ENCODE measurements around the gene PCDHA5. TPM values are rescaled to one million over a fixed set of nuclear protein-coding genes. Genes with fewer than 3 reads are reported as not detected.
"Not testable (repeated sequence)": the region's sequence is repeated elsewhere in the genome, so short reads cannot be mapped to it uniquely, and the experiment has no call there.

Gene PCDHA5
- total RNA-seq, 1 donor from 2014 or later = 1.2 TPM

DNA sequence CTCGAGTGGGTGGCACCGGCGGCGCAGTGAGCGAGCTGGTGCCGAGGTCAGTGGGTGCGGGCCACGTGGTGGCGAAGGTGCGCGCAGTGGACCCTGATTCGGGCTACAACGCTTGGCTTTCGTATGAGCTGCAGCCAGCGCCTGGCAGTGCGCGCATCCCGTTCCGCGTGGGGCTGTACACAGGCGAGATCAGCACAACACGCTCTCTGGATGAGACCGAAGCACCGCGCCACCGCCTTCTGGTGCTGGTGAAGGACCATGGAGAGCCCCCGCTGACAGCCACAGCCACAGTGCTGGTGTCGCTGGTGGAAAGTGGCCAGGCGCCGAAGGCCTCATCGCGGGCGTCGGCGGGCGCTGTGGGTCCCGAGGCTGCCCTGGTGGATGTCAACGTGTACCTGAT is 2.1 kb downstream of the PCDHA5 start:
- no peak for DNase-seq (ENCODE audit: low spot score)

DNA sequence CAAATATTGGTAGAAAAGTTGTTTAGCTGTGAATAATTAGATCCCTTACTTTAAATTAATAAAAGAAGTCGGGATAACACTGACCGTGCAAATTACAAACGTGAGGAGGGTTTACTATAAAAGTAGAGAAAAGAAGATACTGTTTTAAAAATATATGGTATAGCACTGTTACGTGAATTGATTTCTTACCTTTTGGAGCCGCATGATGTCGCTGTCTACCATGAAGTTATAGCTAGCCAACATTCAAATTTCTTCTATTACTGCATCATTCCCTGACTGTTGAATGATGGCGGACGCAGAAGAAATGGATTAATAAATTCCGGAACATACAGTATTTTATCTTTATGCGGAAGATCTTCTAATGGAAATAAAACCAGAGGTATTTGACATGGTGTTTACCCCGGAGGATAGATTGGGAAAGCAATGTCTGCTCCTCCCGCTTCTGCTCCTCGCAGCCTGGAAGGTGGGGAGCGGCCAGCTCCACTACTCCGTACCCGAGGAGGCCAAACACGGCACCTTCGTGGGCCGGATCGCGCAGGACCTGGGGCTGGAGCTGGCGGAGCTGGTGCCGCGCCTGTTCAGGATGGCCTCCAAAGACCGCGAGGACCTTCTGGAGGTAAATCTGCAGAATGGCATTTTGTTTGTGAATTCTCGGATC is 6.4 kb downstream of the PCDHA5 start, which contains the start of gene PCDHA6:
TSS of gene PCDHA6 (plus strand) at position 257 of the 658 bp plus-strand sequence. CDS start at position 389, 132 bp downstream.
- no peak for DNase-seq (ENCODE audit: low spot score)

DNA sequence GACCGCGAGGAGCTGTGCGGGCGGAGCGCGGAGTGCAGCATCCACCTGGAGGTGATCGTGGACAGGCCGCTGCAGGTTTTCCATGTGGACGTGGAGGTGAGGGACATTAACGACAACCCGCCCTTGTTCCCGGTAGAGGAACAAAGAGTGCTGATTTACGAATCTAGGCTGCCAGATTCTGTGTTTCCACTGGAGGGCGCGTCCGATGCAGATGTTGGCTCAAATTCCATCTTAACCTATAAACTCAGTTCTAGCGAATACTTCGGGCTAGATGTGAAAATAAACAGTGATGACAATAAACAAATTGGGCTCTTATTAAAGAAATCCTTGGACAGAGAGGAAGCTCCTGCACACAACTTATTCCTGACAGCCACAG is 6.9 kb downstream of the PCDHA5 start:
- no peak for DNase-seq (ENCODE audit: low spot score)

DNA sequence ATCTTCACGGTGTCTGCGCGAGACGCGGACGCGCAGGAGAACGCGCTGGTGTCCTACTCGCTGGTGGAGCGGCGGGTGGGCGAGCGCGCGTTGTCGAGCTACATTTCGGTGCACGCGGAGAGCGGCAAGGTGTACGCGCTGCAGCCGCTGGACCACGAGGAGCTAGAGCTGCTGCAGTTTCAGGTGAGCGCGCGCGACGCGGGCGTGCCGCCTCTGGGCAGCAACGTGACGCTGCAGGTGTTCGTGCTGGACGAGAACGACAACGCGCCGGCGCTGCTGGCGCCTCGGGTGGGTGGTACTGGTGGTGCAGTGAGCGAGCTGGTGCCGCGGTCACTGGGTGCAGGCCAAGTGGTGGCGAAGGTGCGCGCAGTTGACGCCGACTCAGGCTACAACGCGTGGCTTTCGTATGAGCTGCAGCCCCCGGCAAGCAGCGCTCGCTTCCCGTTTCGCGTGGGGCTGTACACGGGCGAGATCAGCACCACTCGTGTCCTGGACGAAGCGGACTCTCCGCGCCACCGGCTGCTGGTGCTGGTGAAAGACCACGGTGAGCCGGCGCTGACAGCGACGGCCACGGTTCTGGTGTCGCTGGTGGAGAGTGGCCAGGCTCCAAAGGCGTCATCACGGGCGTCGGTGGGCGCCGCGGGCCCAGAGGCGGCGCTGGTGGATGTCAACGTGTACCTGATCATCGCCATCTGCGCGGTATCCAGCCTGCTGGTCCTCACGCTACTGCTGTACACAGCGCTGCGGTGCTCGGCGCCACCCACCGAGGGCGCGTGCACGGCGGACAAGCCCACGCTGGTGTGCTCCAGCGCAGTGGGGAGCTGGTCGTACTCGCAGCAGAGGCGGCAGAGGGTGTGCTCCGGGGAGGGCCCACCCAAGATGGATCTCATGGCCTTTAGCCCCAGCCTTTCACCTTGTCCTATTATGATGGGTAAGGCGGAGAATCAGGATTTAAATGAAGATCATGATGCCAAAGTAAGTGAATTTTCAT is 8.4 kb downstream of the PCDHA5 start:
- not testable (repeated sequence) for DNase-seq (ENCODE audit: low spot score)

DNA sequence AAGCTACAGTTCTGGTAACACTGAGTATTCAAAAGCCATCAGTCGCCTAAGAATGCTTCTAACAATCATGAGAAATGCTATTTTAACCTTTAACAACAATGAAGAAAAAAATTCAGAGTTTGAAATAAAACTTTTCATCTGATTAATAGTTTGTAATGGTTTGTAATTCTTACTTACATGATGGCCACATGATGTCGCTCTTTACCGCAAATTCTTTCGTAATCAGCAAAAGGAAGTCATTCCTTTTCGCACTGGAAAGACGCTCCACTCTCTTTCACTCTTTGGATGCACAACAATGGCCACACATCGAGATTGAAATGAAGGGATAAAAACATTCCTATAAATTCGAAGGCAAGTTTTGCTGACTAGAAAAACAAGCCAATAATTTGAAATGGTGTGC is 12.6 kb downstream of the PCDHA5 start, which contains the start of gene PCDHA7:
TSS of gene PCDHA7 (plus strand) at position 277 of the 400 bp plus-strand sequence. CDS start at position 392, 115 bp downstream.
- DNase-seq (ENCODE audit: low spot score) = no peak

DNA sequence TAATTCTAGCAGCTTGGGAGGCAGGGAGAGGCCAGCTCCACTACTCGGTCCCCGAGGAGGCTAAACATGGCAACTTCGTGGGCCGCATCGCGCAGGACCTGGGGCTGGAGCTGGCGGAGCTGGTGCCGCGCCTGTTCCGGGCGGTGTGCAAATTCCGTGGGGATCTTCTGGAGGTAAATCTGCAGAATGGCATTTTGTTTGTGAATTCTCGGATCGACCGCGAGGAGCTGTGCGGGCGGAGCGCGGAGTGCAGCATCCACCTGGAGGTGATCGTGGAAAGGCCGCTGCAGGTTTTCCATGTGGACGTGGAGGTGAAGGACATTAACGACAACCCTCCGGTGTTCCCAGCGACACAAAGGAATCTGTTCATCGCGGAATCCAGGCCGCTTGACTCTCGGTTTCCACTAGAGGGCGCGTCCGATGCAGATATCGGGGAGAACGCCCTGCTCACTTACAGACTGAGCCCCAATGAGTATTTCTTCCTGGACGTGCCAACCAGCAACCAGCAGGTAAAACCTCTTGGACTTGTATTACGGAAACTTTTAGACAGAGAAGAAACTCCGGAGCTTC is 13.1 kb downstream of the PCDHA5 start:
- DNase-seq (ENCODE audit: low spot score) = not testable (repeated sequence)

DNA sequence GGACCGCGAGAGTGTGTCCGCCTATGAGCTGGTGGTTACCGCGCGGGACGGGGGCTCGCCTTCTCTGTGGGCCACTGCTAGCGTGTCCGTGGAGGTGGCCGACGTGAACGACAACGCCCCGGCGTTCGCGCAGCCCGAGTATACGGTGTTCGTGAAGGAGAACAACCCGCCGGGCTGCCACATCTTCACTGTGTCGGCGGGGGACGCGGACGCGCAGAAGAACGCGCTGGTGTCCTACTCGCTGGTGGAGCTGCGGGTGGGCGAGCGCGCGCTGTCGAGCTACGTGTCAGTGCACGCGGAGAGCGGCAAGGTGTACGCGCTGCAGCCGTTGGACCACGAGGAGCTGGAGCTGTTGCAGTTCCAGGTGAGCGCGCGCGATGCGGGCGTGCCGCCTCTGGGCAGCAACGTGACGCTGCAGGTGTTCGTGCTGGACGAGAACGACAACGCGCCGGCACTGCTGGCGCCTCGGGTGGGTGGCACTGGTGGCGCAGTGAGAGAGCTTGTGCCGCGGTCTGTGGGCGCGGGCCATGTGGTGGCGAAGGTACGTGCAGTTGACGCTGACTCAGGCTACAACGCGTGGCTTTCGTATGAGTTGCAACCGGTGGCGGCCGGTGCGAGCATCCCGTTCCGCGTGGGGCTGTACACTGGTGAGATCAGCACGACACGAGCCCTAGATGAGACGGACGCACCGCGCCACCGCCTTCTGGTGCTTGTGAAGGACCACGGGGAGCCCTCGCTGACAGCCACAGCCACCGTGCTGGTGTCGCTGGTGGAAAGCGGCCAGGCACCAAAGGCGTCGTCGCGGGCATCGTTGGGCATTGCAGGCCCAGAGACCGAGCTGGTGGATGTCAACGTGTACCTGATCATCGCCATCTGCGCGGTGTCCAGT is 14.5 kb downstream of the PCDHA5 start:
- no peak for DNase-seq (ENCODE audit: low spot score)

DNA sequence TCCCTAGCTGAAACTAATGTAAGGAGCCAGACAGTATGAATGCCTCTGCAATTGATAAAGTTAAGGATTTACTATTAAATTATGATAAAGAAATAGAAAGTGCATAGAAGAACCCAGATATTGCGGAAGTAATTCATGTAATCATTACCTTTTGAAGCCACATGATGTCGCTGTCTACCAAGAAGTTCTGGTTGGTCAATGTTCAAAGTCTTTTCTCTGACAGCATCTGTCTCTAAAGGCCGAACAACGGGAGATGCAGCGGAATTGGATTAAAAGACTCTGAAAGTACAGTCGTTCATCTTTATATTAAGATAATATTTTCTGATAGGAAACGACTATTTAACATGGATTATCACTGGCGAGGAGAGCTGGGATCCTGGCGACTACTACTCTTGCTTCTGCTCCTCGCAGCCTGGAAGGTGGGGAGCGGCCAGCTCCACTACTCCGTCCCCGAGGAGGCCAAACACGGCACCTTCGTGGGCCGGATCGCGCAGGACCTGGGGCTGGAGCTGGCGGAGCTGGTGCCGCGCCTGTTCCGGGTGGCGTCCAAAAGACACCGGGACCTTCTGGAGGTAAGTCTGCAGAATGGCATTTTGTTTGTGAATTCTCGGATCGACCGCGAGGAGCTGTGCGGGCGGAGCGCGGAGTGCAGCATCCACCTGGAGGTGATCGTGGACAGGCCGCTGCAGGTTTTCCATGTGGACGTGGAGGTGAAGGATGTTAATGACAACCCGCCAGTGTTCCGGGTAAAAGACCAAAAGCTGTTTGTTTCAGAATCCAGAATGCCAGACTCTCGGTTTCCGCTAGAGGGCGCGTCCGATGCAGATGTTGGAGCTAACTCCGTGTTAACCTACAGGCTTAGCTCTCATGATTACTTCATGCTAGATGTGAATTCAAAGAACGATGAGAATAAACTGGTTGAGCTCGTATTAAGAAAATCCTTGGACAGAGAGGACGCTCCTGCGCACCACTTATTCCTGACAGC is 19.9 kb downstream of the PCDHA5 start, which contains the start of gene PCDHA8:
TSS of gene PCDHA8 (plus strand) at position 210 of the 985 bp plus-strand sequence. CDS start at position 345, 135 bp downstream.
- no peak for DNase-seq (ENCODE audit: low spot score)

DNA sequence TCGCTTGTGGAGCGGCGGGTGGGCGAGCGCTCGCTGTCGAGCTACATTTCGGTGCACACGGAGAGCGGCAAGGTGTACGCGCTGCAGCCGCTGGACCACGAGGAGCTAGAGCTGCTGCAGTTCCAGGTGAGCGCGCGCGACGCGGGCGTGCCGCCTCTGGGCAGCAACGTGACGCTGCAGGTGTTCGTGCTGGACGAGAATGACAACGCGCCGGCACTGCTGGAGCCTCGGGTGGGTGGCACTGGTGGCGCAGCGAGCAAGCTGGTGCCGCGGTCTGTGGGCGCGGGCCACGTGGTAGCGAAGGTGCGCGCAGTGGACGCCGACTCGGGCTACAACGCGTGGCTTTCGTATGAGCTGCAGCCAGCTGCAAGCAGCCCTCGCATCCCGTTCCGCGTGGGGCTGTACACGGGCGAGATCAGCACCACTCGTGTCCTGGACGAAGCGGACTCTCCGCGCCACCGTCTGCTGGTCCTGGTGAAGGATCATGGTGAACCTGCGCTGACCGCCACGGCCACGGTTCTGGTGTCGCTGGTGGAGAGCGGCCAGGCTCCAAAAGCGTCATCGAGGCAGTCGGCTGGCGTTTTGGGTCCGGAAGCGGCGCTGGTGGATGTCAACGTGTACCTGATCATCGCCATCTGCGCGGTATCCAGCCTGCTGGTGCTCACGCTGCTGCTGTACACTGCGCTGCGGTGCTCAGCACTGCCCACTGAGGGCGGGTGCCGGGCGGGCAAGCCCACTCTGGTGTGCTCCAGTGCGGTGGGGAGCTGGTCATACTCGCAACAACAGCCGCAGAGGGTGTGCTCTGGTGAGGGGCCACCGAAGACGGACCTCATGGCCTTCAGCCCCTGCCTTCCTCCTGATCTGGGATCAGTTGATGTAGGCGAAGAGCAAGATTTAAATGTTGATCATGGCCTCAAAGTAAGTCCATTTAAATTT is 21.7 kb downstream of the PCDHA5 start:
- DNase-seq (ENCODE audit: low spot score) = no peak

DNA sequence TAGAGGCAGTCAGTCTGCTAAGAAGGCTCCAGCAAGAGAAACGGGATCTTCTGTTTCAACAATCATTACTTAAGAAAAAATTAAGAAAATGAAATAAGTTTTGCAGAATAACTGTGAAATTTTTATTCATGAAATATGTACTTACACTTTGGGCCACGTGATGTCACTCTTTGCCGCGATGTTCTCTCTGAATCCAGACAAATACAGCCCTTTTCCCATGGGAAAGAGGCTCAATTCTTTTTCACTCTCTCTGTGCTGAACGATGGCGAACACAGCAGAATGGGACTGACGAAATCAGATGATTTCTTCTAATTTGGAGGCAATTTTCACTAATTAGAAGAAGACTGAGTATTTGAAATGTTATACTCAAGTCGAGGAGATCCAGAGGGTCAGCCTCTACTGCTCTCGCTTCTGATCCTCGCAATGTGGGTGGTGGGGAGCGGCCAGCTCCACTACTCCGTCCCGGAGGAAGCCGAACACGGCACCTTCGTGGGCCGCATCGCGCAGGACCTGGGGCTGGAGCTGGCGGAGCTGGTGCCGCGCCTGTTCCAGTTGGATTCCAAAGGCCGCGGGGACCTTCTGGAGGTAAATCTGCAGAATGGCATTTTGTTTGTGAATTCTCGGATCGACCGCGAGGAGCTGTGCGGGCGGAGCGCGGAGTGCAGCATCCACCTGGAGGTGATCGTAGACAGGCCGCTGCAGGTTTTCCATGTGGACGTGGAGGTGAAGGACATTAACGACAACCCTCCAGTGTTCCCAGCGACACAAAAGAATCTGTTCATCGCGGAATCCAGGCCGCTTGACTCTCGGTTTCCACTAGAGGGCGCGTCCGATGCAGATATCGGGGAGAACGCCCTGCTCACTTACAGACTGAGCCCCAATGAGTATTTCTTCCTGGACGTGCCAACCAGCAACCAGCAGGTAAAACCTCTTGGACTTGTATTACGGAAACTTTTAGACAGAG is 27.0 kb downstream of the PCDHA5 start, which contains the start of gene PCDHA9:
TSS of gene PCDHA9 (plus strand) at position 244 of the 964 bp plus-strand sequence. CDS start at position 358, 114 bp downstream.
- not testable (repeated sequence) for DNase-seq (ENCODE audit: low spot score)

DNA sequence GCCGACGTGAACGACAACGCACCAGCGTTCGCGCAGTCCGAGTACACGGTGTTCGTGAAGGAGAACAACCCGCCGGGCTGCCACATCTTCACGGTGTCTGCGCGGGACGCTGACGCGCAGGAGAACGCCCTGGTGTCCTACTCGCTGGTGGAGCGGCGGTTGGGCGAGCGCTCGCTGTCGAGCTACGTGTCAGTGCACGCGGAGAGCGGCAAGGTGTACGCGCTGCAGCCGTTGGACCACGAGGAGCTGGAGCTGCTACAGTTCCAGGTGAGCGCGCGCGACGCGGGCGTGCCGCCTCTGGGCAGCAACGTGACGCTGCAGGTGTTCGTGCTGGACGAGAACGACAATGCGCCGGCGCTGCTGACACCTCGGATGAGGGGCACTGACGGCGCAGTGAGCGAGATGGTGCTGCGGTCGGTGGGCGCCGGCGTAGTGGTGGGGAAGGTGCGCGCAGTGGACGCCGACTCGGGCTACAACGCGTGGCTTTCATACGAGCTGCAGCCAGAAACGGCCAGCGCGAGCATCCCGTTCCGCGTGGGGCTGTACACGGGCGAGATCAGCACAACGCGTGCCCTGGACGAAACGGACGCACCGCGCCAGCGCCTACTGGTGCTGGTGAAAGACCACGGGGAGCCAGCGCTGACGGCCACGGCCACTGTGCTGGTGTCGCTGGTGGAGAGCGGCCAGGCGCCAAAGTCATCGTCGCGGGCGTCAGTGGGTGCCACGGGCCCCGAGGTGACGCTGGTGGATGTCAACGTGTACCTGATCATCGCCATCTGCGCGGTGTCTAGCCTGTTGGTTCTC is 28.6 kb downstream of the PCDHA5 start:
- DNase-seq (ENCODE audit: low spot score) = not testable (repeated sequence)

DNA sequence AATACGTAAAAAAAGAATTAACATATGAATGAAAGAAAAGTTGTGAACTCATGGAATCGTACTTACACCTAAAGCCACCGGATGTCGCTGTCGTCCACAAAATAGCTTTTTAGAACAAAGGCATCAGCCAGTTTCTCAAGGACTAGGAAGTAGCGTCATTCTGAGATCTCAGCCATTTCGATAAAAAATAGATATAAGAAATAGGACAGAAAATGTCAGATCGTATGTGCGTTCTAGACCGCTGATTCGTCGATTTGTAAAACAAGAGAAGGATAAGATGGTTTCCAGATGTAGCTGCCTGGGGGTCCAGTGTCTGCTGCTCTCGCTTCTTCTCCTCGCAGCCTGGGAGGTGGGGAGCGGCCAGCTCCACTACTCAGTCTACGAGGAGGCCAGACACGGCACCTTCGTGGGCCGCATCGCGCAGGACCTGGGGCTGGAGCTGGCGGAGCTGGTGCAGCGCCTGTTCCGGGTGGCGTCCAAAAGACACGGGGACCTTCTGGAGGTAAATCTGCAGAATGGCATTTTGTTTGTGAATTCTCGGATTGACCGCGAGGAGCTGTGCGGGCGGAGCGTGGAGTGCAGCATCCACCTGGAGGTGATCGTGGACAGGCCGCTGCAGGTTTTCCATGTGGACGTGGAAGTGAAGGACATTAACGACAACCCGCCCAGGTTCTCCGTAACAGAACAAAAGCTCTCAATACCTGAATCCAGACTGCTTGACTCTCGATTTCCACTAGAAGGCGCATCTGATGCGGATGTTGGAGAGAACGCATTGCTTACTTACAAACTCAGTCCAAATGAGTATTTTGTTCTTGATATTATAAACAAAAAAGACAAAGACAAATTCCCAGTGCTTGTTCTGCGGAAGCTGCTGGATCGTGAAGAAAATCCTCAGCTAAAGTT is 34.6 kb downstream of the PCDHA5 start, which contains the start of gene PCDHA10:
TSS of gene PCDHA10 (plus strand) at position 126 of the 903 bp plus-strand sequence. CDS start at position 278, 152 bp downstream.
- no peak for DNase-seq (ENCODE audit: low spot score)

DNA sequence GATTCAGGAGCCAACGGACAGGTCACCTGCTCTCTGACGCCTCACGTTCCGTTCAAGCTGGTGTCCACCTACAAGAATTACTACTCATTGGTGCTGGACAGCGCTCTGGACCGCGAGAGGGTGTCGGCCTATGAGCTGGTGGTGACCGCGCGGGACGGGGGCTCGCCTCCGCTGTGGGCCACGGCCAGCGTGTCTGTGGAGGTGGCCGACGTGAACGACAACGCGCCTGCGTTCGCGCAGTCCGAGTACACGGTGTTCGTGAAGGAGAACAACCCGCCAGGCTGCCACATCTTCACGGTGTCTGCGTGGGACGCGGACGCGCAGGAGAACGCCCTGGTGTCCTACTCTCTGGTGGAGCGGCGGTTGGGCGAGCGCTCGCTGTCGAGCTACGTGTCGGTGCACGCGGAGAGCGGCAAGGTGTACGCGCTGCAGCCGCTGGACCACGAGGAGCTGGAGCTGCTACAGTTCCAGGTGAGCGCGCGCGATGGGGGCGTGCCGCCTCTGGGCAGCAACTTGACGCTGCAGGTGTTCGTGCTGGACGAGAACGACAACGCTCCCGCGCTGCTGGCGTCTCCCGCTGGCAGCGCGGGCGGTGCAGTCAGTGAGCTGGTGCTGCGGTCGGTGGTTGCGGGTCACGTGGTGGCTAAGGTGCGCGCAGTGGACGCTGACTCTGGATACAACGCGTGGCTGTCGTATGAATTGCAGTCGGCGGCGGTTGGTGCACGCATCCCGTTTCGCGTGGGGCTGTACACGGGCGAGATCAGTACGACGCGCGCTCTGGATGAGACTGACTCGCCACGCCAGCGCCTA is 36.0 kb downstream of the PCDHA5 start:
- DNase-seq (ENCODE audit: low spot score) = no peak

DNA sequence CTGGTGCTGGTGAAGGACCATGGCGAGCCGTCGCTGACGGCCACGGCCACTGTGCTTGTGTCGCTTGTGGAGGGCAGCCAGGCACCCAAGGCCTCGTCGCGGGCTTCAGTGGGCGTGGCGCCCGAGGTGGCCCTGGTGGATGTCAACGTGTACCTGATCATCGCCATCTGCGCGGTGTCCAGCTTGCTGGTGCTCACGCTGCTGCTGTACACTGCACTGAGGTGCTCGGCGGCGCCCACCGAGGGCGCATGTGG is 36.5 kb downstream of the PCDHA5 start:
- DNase-seq (ENCODE audit: low spot score) = no peak

All from mucosa of gallbladder (tissue), 1 donor.